AG04450 (cell line): ENCODE data around the gene PHRF1. TPM values are rescaled to one million over a fixed set of nuclear protein-coding genes. Genes with fewer than 3 reads are reported as not detected.

Experiments
- CTCF ChIA-PET: fragments of 300-600, 350-600 bp; formaldehyde crosslinking; extraction: SDS; loops from one replicate; lab custom pipeline; 2022; ENCODE audit warnings: antibody characterized with exemption, inconsistent platforms; lab: Charles Lee
- POLR2A ChIA-PET: fragments of 350-600 bp; formaldehyde crosslinking; extraction: SDS; loops from one replicate; lab custom pipeline; 2021; ENCODE audit warnings: antibody characterized with exemption, inconsistent platforms; lab: Yijun Ruan, JAX
- DNase-seq: peaks from one replicate; pipeline ENCODE4 v3.0.0-alpha.2; 2011; ENCODE audit warnings: low read depth, low spot score
- H3K27ac ChIP-seq: one replicate; pipeline ENCODE4 v1.5.1; 2012; ENCODE audit warnings: low read depth, low read length, control low read depth
- H3K27me3 ChIP-seq: one replicate; pipeline ENCODE4 v1.6.0; 2012; ENCODE audit warnings: low read length; ENCODE audit not compliant: control insufficient read depth, insufficient read depth
- H3K4me3 ChIP-seq: 2 replicates; pipeline ENCODE4 v1.5.1; 2011; ENCODE audit warnings: mild to moderate bottlenecking, low read depth, low read length, control low read depth
- H3K9me3 ChIP-seq: 2 replicates; pipeline ENCODE4 v1.5.1; 2012; ENCODE audit warnings: low read length; ENCODE audit not compliant: control insufficient read depth, insufficient read depth
- CTCF ChIP-seq: IDR thresholded peaks from 2 replicates; pipeline ENCODE4 v1.5.1; 2011; ENCODE audit warnings: low read depth, low read length, control low read depth, inconsistent platforms
- polyA plus RNA-seq: library from polyadenylated mRNA; depleted of rRNA; stranded (reverse); fragments of >200 nt; gene quantifications from 2 replicates; pipeline ENCODE4 v1.2.3, GENCODE V29; 2011

The PHRF1 gene
- polyA plus RNA-seq, 1 experiment = 7.3 TPM

- Histone ChIP-seq H3K9me3 (peaks cover 11% of the 10 kb centered on the region; the same call in 1 of the 2 replicates), H3K27ac (no peak overlapping the region), H3K4me3 (no peak overlapping the region), H3K27me3 (no peaks in the 10 kb centered on the region)
- no peak for DNase-seq
- POLR2A ChIA-PET = no interaction called here
- TF ChIP-seq CTCF = no peak
- CTCF ChIA-PET = no interaction called here
Observed at GRCh38 chr11:623999-624704, 47.9 kb downstream of the PHRF1 start.

GRCh38 chr11:624705-625635, 48.7 kb downstream of the PHRF1 start, which contains the start of gene CDHR5:
Gene CDHR5, minus strand, starts transcription at chr11:624955. Its CDS starts 53 bp downstream, at chr11:624902.
- TF ChIP-seq CTCF = no peak
- Histone ChIP-seq H3K27ac (no peak within 1 kb of the TSS), H3K27me3 (no peaks in the 10 kb centered on the region), H3K4me3 (no peak within 1 kb of the TSS), H3K9me3 (peaks cover 11% of the 10 kb centered on the region; the same call in 1 of the 2 replicates)
- no peak for DNase-seq
- CTCF ChIA-PET = no interaction called here
- POLR2A ChIA-PET = no interaction called here

GRCh38 chr11:625636-626268, 49.5 kb downstream of the PHRF1 start:
- H3K4me3 ChIP-seq = no peak overlapping the region
- CTCF ChIA-PET = no interaction called here
- H3K27me3 ChIP-seq = no peaks in the 10 kb centered on the region
- POLR2A ChIA-PET = no interaction called here
- TF ChIP-seq CTCF = no peak
- peaks cover 11% of the 10 kb centered on the region; the same call in 1 of the 2 replicates for H3K9me3 ChIP-seq
- H3K27ac ChIP-seq = no peak overlapping the region
- no peak for DNase-seq

GRCh38 chr11:626475-627307, 50.4 kb downstream of the PHRF1 start, which contains the start of gene SCT:
Gene SCT, minus strand, starts transcription at chr11:627181. Its CDS starts 38 bp downstream, at chr11:627143.
- CTCF ChIA-PET = no interaction called here
- POLR2A ChIA-PET = no interaction called here
- Histone ChIP-seq H3K9me3 (peaks cover 11% of the 10 kb centered on the region; the same call in 1 of the 2 replicates), H3K27ac (no peak within 1 kb of the TSS), H3K4me3 (no peak within 1 kb of the TSS), H3K27me3 (no peaks in the 10 kb centered on the region)
- DNase-seq = no peak
- TF ChIP-seq CTCF = no peak
